HCT116 (cell line): ENCODE results near the gene VSTM2L. TPM values are rescaled to one million over a fixed set of nuclear protein-coding genes. Genes with fewer than 3 reads are reported as not detected.

Experiments
- ATAC-seq: fragments of 200-7000 bp; cut with Tn5 transposase; 2 replicates; pipeline ENCODE4 v1.9.1; 2020; ENCODE audit warnings: mild to moderate bottlenecking, moderate library complexity
- BruUV-seq: library from RNA; stranded (reverse); fragments of 400-500 nt; replicated peaks from 2 replicates; lab custom pipeline; 2021; lab: Mats Ljungman, UMichigan
- CTCF ChIA-PET: fragments of 300-600 bp; sonication (Branson Sonifier 250); formaldehyde crosslinking; loops from one replicate; lab custom pipeline; 2021; ENCODE audit warnings: antibody characterized with exemption; lab: Charles Lee
- POLR2A ChIA-PET: fragments of 300-600, 350-600 bp; sonication (Branson Sonifier 250); formaldehyde crosslinking; loops from one replicate; lab custom pipeline; 2021; ENCODE audit warnings: antibody characterized with exemption; lab: Charles Lee
- RAD21 ChIA-PET, 2 experiments: fragments of 300-600 bp; sonication (Branson Sonifier 250); formaldehyde crosslinking; loops; one replicate each; lab custom pipeline; 2023; ENCODE audit warnings: low total read pairs in 2 of 2; ENCODE audit not compliant: uncharacterized antibody in 2 of 2, unreplicated experiment in 2 of 2, low non-redundant PET in 1 of 2; lab: Charles Lee
- DNase-seq: peaks from one replicate; pipeline ENCODE4 v3.0.0-alpha.2; 2010; ENCODE audit warnings: low read depth, low spot score
- H2AFZ ChIP-seq: fragments of 200-600 bp; shearing (Covaris generic), sonication (generic); 2 replicates; pipeline ENCODE4 v1.6.1; 2017; ENCODE audit warnings: low read depth, mixed run types, mixed read lengths, antibody characterized with exemption, low read length; ENCODE audit not compliant: poor library complexity, severe bottlenecking
- H3K27ac ChIP-seq: 2 replicates; pipeline ENCODE4 v1.5.1; 2012; ENCODE audit warnings: low read depth, low read length
- H3K27me3 ChIP-seq: fragments of 200-600 bp; sonication (generic); 2 replicates; pipeline ENCODE4 v1.6.1; 2016; ENCODE audit warnings: mixed run types, low read length, mixed read lengths; ENCODE audit not compliant: insufficient read depth
- H3K36me3 ChIP-seq, 2 experiments: fragments of 200-500 bp in 1 of 2; fragments of 200-600 bp in 1 of 2; sonication (Bioruptor generic) in 1 of 2; sonication (generic) in 1 of 2; 2 replicates each; pipeline versions ENCODE4 v1.5.1 to v1.6.1; 2014 to 2016; ENCODE audit warnings: low read length in 2 of 2, inconsistent platforms in 1 of 2, mixed read lengths in 1 of 2, mixed run types in 1 of 2; ENCODE audit not compliant: insufficient read depth in 2 of 2, control insufficient read depth in 1 of 2
- H3K4me1 ChIP-seq, 2 experiments: fragments of 200-600 bp in 1 of 2; sonication (generic) in 1 of 2; 2 replicates each; pipeline versions ENCODE4 v1.5.1 to v1.6.1; 2012 to 2017; ENCODE audit warnings: low read length in 2 of 2, inconsistent platforms in 1 of 2, mild to moderate bottlenecking in 1 of 2, mixed read lengths in 1 of 2, mixed run types in 1 of 2, moderate library complexity in 1 of 2; ENCODE audit not compliant: insufficient read depth in 2 of 2, control insufficient read depth in 1 of 2
- H3K4me2 ChIP-seq: fragments of 200-600 bp; sonication (generic); 2 replicates; pipeline ENCODE4 v1.6.1; 2017; ENCODE audit warnings: mixed run types, low read length, mixed read lengths
- H3K4me3 ChIP-seq, 2 experiments: fragments of 200-600 bp in 1 of 2; sonication (generic) in 1 of 2; replicated peaks in 1 of 2; 2 replicates each; pipeline ENCODE4 v1.5.1; 2011 to 2016; ENCODE audit warnings: low read length in 2 of 2, control low read depth in 1 of 2, low read depth in 1 of 2, mild to moderate bottlenecking in 1 of 2, mixed read lengths in 1 of 2, mixed run types in 1 of 2
- H3K79me2 ChIP-seq: fragments of 200-600 bp; sonication (generic); 2 replicates; pipeline ENCODE4 v1.6.1; 2017; ENCODE audit warnings: mild to moderate bottlenecking, mixed run types, low read length, moderate library complexity, mixed read lengths; ENCODE audit not compliant: insufficient read depth
- H3K9ac ChIP-seq: fragments of 200-600 bp; sonication (generic); 2 replicates; pipeline ENCODE4 v1.6.1; 2016; ENCODE audit warnings: low read length, mixed read lengths
- H3K9me2 ChIP-seq: fragments of 200-600 bp; sonication (generic), shearing (Covaris generic); 2 replicates; pipeline ENCODE4 v1.6.1; 2017; ENCODE audit warnings: mixed run types, mild to moderate bottlenecking, moderate library complexity; ENCODE audit not compliant: insufficient read depth
- H3K9me3 ChIP-seq, 2 experiments: fragments of 200-500 bp in 1 of 2; fragments of 200-600 bp in 1 of 2; sonication (Bioruptor generic) in 1 of 2; sonication (generic) in 1 of 2; 2 replicates each; pipeline ENCODE4 v1.6.1; 2014 to 2017; ENCODE audit warnings: low read length in 2 of 2, mixed read lengths in 2 of 2, inconsistent platforms in 1 of 2, low read depth in 1 of 2, mild to moderate bottlenecking in 1 of 2, mixed run types in 1 of 2, moderate library complexity in 1 of 2; ENCODE audit not compliant: control insufficient read depth in 1 of 2, insufficient read depth in 1 of 2
- H4K20me1 ChIP-seq: fragments of 200-600 bp; sonication (generic), shearing (Covaris generic); 2 replicates; pipeline ENCODE4 v1.6.1; 2017; ENCODE audit warnings: mixed run types, mild to moderate bottlenecking, moderate library complexity; ENCODE audit not compliant: insufficient read depth
- ATF3 ChIP-seq: IDR thresholded peaks from 2 replicates; pipeline ENCODE4 v1.6.1; 2012
- CEBPB ChIP-seq: IDR thresholded peaks from 2 replicates; pipeline ENCODE4 v1.6.1; 2012; ENCODE audit warnings: low read depth
- ELF1 ChIP-seq: IDR thresholded peaks from 2 replicates; pipeline ENCODE4 v1.6.1; 2012; ENCODE audit warnings: low read depth, borderline replicate concordance
- RAD21 ChIP-seq: IDR thresholded peaks from 2 replicates; pipeline ENCODE4 v1.6.1; 2012; ENCODE audit warnings: low read depth, mild to moderate bottlenecking
- SIN3A ChIP-seq: IDR thresholded peaks from 2 replicates; pipeline ENCODE4 v1.6.1; 2012; ENCODE audit warnings: low read depth
- SRF ChIP-seq: IDR thresholded peaks from 2 replicates; pipeline ENCODE4 v1.6.1; 2012; ENCODE audit warnings: low read depth
- intact Hi-C: fragments of 100-400 bp; cut with micrococcal nuclease; formaldehyde crosslinking; loops from 2 replicates; pipeline ENCODE4 v1.10.0; 2022
- total RNA-seq: library from RNA; stranded (reverse); gene quantifications from one replicate; pipeline ENCODE4 v1.2.1, GENCODE V29; 2021; ENCODE audit not compliant: unreplicated experiment

The VSTM2L gene
- total RNA-seq, 1 experiment from 2014 or later: 0.69 TPM

GRCh38 chr20:37894454-37894853 lies 8.5 kb upstream of the VSTM2L start:
- no peak for TF ChIP-seq CEBPB
- no peak for TF ChIP-seq ELF1
- no peak for TF ChIP-seq ATF3
- TF ChIP-seq, all 23 proteins: peak for 0
- DNase-seq: no peak
- Histone ChIP-seq H3K27ac (no peak overlapping the region), H3K9me2 (no peaks in the 10 kb centered on the region), H3K79me2 (no peaks in the 10 kb centered on the region), H3K9me3 (no peaks in the 10 kb centered on the region), H3K4me1 (no peaks in the 10 kb centered on the region), H3K36me3 (no peaks in the 10 kb centered on the region), H2AFZ (no peak overlapping the region), H3K27me3 (peaks cover 3% of the 10 kb centered on the region; the same call in 1 of the 2 replicates), H4K20me1 (no peaks in the 10 kb centered on the region), H3K9ac (no peak overlapping the region), H3K4me2 (no peak overlapping the region), H3K4me3 (no peak overlapping the region)
- no TSS peak for BruUV-seq
- ATAC-seq: no peak
- POLR2A ChIA-PET: no interaction called here
- intact Hi-C loops: loop anchor here (10.0 kb wide), 1 partner anchor 240 kb away; no protein-coding TSS in a partner anchor
- CTCF ChIA-PET: no interaction called here
- RAD21 ChIA-PET: no interaction called here

- no peaks in the 10 kb centered on the region for H4K20me1 ChIP-seq
- H3K4me3 ChIP-seq: no peak overlapping the region
- no peak for TF ChIP-seq SIN3A
- TF ChIP-seq RAD21: no peak
- TF ChIP-seq SRF: no peak
- H3K27me3 ChIP-seq: peaks cover 10% of the 10 kb centered on the region; the same call in 1 of the 2 replicates
- intact Hi-C loops: loop anchor here (10.0 kb wide), 1 partner anchor 240 kb away; no protein-coding TSS in a partner anchor
- POLR2A ChIA-PET: no interaction called here
- no peak overlapping the region for H3K4me2 ChIP-seq
- H3K9ac ChIP-seq: no peak overlapping the region
- no peaks in the 10 kb centered on the region for H3K9me2 ChIP-seq
- ATAC-seq (no peak), DNase-seq (no peak)
- H3K27ac ChIP-seq: no peak overlapping the region
- BruUV-seq: no TSS peak
- no peaks in the 10 kb centered on the region for H3K79me2 ChIP-seq
- H3K9me3 ChIP-seq: no peaks in the 10 kb centered on the region
- no peaks in the 10 kb centered on the region for H3K4me1 ChIP-seq
- RAD21 ChIA-PET: no interaction called here
- CTCF ChIA-PET: no interaction called here
- no peak overlapping the region for H2AFZ ChIP-seq
- H3K36me3 ChIP-seq: no peaks in the 10 kb centered on the region
Observed at GRCh38 chr20:37895166-37895565, 7.8 kb upstream of the VSTM2L start.
